Measurements from ENCODE around the gene TIMELESS. TPM values are rescaled to one million over a fixed set of nuclear protein-coding genes. Genes with fewer than 3 reads are reported as not detected.
A peak's percentile ranks its signal among the peaks of the same experiment; 100 is the strongest.
"Not testable (repeated sequence)": the region's sequence is repeated elsewhere in the genome, so short reads cannot be mapped to it uniquely, and the experiment has no call there.

Gene TIMELESS
- total RNA-seq, 1 donor from 2014 or later, result 2.9 TPM

DNA sequence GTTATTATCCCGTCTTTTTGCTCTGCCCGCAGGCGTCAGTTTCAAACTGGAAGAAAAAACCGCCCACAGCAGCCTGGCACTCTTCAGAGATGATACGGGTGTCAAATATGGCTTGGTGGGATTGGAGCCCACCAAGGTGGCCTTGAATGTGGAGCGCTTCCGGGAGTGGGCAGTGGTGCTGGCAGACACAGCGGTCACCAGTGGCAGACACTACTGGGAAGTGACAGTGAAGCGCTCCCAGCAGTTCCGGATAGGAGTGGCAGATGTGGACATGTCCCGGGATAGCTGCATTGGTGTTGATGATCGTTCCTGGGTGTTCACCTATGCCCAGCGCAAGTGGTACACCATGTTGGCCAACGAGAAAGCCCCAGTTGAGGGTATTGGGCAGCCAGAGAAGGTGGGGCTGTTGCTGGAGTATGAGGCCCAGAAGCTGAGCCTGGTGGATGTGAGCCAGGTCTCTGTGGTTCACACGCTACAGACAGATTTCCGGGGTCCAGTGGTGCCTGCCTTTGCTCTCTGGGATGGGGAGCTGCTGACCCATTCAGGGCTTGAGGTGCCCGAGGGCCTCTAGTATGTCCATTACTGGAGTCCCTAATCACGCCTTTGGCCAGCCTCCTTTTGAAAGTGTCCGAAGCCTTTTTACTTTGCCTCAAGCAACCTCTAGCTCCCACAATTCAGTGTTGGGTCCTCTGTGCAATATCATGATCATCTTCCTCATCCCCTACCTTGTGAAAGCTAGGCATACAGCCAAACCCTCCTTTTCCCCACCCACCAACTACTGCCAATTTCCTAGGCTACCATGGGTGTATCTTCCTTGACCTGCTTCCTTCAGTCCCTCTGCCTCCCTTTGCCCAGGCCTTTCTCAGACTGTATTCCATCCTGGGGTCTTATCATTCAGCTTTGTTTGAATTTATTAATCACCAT lies 20.0 kb upstream of the TIMELESS start:
- DNase-seq (ENCODE audit: low spot score in 2 of 2), result peak in 1 of 2 donors; percentile 22
- no peak for FAIRE-seq

DNA sequence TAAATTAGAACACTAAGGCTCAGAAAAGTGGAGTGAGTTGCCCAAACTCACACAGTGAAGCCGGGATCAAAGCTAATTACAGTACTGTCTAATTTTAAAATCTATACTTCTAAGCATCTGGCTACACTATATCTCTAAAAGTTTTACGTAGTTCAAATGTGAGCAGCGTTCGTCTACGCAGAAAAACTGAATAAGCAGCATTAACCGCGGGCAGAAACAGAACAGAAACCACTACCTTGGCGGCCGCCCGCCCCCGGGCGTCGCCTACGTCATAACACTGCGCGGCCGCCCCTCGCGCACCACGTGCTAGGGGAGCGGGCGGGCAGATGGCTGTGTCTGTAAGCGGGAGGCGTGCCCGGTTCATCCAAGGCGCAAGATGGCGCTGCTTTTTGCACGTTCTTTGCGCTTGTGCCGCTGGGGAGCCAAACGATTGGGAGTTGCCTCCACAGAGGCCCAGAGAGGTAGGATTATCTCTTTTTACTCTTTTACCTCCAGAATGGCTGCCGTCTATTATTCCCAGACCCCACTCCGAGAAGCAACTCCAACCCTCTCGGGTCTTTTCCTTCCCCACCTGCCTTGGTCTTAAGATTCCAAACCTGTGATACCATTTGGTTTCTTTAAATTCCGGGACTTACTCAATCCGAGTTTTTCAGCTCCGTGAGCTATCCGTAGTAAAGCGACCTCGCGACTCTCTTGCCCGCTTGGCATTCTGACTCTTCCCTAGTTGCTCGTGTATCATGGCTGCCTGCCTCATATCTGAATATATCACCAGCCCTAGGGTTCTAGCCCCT lies 19.2 kb upstream of the TIMELESS start, which contains the start of gene SPRYD4:
Gene SPRYD4 (plus strand): TSS at position 363 of the 791 bp plus-strand sequence. CDS start 14 bp downstream, at position 377.
- DNase-seq (ENCODE audit: low spot score in 2 of 2) (peak; percentile 82 to 92), FAIRE-seq (no peak)

DNA sequence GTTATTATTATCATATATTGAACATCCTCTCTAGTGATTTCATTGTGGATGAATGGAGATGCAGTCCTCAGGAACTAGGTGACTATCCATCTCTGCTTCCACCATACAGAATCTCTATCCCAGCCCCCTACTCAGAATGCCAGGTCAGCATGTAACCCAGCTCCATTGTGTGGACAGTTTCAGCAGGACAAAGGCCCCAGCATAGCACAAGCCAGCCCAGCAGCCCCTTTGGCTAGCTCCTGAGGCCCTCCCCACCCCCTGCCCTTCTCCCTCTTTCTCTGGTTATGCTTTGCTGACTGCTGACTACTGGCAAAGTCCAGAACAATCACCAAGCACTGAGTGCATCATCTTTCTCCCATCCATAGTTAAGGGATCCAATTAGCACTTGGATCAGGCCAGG lies 13.3 kb upstream of the TIMELESS start:
- no peak for FAIRE-seq
- DNase-seq (ENCODE audit: low spot score in 2 of 2), result no peak

DNA sequence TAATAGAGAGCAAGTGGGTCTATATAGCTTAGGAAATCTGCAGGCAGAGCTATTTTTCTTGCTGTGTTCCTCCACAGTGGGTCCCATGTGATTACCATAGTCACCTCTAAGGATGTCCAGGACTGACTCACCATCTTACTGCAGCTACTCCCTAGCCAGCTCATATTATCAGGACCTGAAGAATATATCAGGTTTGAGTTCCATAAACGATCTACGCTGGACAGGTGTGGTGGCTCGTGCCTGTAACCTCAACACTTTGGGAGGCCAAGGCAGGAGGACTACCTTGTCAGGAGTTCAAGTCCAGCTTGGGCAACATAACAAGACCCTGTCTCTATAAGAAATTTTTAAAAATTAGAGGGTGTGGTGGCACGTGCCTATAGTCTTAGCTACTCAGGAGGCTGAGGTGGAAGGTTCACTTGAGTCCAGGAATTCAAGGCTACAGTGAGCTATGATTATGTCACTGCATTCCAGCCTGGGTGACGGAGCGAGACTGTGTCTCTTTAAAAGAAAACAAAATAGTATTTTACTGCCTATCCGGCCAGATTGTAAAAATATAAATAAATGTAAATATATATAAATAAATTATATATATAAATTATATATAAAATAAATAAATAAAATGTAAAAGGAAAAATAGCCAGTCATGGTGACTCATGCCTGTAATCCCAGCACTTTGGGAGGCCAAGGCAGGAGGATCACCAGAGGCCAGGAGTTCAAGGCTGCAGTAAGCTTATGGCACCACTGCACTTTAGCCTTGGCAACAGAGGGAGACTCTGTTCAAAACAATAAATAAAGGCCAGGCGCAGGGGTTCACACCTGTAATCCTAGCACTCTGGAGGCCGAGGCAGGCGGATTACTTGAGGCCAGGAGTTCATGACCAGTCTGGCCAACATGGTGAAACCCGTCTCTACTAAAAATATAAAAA lies 12.3 kb upstream of the TIMELESS start:
- no peak for DNase-seq (ENCODE audit: low spot score in 2 of 2)
- FAIRE-seq, result no peak

DNA sequence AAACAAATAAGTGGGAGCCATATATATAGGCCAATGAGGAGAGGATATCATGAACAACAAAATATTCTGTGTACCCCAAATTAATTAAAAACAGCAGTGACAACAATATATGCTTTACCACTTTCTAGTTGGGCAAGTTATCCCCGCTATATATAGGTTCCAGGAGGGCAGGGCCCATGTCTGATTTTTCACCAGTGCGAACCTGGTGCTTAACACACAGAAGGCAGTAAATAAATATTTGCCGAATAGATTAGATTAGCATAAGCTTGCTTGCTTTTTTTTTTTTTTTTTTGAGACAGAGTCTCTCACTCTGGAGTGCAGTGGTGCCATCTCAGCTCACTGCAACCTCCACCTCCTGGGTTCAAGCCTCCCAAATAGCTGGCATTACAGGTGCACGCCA lies 8.6 kb upstream of the TIMELESS start:
- FAIRE-seq, result no peak
- DNase-seq (ENCODE audit: low spot score in 2 of 2), result no peak

DNA sequence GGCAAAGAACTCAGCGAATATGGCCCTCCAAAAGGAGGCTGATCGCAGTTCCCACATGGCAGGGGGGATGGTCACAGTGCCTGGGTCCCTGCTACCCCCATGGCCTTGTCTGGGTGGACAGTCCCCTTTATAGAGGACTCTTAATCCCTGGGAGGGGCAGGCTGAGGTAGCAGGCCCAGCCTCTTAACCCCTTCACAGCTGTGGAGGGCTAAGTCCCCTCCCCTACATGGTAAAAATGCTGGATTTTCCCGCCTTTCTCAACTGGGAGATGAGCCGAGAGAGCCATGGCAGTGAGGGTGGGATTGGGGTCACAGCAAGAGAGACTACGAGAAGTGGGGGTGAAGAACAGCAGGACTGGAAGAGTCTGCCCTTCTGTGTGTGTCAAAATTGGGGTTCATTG lies 5.3 kb upstream of the TIMELESS start, which contains the start of gene MIP:
Gene MIP (minus strand): TSS at position 101 of the 400 bp plus-strand sequence. CDS start 44 bp downstream, at position 57.
- DNase-seq (ENCODE audit: low spot score in 2 of 2) (no peak), FAIRE-seq (no peak)

DNA sequence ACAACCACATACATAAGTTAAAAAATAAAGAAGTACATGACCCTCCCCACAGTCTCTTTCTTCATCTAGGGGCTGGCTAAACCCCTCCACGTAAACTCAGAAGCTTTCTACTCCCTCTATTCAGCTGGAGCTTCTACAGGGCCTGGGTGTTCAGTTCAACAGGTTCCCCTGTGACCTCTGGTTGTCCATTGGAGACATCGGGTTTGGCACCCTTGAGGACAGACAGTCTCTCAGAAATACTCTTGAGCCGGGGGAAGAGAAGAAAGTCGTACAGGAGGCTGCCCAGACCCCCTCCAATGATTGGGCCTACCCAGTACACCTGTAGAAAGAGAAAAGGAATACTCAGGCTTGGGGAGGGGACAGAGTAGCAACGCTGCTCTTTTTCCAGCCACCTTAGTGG lies 1.9 kb upstream of the TIMELESS start:
- DNase-seq (ENCODE audit: low spot score in 2 of 2) (no peak), FAIRE-seq (no peak)

DNA sequence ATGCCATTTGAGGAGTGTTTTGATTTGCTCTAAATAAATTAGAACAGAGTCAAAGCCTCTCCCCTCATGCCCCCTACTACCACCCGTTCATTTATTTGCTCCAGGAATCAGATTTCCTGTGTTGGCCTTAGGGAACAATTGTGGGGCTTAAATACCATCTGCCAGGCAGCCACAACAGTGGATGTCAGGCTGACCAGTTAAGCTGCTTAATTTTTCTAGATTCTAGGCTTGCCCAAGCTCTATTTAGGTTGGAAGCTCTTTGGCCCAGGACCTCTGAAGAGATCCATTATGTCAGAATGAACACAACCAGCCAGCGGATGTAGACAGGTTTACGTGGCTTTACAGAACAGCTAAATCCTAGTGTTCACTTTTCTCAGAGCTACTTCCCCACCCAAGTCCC lies 1.0 kb upstream of the TIMELESS start:
- FAIRE-seq (no peak), DNase-seq (ENCODE audit: low spot score in 2 of 2) (no peak)

DNA sequence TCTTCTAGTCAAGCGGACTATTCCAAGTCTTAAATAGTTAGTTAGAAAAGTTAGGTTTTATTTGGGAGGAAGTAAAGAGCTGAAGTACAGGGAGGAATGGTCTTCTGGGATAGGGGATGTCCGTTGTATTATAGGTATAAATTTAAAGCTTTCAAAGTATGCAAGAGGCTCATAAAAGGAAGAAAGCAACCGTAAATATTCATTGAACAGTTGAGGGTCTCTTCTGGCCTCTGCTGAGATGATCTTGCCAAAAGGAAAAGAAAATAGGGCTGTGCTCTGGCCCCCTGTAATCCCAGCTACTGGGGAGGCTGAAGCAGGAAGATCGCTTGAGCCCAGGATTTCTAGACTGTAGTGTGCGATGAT lies 377 bp upstream of the TIMELESS start:
- FAIRE-seq, result no peak
- DNase-seq (ENCODE audit: low spot score in 2 of 2), result no peak

DNA sequence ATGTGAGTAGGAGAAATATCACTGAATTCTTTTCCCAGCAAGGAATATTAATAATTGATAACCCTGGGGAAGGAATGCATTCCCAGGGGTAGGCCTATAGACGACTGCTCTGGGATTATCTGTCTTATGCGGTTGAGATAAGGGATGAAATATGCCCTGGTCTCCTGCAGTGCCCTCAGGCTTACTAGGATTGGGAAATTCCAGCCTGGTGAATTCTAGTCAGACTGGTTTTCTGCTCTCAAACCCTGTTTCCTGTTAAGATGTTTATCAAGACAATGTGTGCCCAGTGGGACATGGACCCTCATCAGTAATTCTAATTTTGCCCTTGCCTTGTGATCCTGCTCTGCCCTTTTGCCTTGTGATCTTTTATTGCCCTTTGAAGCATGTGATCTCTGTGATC lies 6.0 kb downstream of the TIMELESS start:
- not testable (repeated sequence) for FAIRE-seq; DNase-seq (ENCODE audit: low spot score in 2 of 2)

DNA sequence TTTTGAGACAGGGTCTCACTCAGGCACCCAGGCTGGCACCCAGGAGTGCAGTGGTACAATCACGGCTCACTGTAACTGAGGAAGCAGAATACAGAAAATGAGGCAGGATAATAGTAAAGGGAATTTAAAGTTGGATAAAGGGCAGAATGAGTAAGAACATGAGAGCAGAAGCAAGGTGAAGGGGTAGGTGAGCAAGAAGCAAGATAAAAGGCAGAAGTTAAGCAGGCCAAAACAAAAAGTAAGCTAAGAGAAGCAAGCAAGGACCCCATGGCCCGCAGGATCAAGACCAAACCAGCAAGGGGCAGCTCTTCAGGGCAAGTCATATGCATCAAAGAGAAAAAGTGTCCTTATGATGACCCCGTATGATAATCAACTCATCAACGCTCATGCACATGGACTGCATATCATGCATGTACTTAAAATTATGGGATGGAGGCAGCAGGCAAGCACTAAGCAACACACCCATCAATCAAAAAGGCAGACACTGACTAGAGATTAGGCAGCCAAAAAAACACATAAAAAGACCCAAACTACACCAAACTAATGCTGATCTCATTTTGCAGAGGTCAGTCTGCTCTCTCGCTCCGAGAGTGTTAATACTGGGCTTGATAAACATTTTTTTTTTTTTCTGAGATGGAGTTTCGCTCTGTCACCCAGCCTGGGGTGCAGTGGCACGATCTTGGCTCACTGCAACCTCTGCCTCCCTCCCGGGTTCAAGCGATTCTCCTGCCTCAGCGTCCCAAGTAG lies 11.6 kb downstream of the TIMELESS start:
- DNase-seq (ENCODE audit: low spot score in 2 of 2), result no peak
- no peak for FAIRE-seq

DNA sequence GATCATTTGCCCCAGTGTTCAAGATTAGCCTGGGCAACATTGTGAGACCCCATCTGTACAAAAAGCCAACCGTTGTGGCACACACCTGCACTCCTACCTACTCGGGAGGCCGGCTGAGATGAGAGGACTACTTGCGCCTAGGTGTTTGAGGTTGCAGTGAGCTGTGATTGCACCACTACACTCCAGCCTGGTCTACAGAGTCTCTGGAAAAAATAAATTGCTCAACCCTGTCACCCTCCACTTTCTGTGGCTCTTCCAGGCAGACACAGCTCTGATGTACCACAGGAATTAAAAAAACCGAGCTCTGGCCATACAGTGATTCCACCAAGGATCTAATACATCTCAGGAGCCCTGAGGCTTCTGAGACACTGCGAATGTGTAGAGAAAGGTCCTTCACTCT lies 14.4 kb downstream of the TIMELESS start:
- no peak for FAIRE-seq
- DNase-seq (ENCODE audit: low spot score in 2 of 2), result no peak

DNA sequence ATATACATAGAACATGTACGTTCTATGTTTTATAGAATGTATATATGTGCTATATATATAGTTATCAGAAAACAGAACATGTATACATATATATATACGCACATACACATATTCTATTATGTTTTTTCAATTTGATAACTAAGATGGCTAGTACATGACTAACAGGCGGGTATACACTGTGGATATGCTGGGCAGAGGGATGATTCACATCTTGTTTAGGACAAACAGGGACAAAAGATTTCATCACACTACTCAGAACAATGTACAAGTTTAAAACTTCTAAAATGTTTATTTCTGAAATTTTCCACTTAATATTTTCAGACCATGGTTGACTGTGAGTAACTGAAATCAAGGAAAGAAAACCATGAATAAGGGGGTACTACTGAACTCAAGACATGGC lies 17.4 kb downstream of the TIMELESS start:
- no peak for FAIRE-seq
- DNase-seq (ENCODE audit: low spot score in 2 of 2), result no peak

DNA sequence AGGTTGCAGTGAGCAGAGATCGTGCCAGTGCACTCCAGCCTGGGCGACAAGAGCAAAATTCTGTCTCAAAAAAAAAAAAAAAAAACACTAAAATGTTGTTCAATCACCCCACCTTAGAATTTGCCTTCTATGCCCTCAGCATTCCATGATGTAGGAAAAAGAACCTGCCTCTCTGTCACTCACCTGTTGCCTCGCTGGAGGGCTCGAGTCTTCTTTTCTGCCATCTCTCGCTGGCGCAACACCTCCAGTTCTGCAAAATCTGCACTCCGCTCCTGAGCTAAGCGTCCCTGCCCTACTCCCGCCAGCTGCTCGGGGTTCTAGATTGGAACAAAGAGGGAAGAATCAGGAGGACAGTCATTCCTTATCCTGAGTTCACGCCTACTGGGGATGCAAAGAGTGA lies 17.9 kb downstream of the TIMELESS start:
- FAIRE-seq, result no peak
- DNase-seq (ENCODE audit: low spot score in 2 of 2), result no peak

DNA sequence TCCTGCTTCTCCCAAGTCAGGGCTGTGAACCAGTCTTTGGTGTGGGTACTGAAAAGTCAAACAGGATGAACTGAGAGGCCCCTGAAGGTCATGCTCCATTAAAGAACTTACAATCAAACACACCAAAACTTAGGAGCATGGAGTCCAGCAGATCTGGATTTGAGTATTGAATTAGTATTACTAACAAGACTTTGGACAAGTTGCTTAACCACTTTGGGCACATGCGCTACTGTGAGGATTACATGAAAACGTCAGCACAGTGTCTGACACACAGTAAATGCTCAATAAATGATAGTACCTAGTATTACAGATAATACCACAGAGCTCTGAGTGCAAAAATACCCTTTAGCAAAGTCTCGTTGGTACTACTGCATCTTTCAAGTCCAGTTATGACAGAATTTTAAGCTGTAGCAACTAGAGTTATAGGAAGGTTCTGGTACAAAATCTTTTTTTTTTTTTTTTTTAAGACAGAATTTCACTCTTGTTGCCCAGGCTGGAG lies 23.2 kb downstream of the TIMELESS start:
- DNase-seq (ENCODE audit: low spot score in 2 of 2), result no peak
- no peak for FAIRE-seq

DNA sequence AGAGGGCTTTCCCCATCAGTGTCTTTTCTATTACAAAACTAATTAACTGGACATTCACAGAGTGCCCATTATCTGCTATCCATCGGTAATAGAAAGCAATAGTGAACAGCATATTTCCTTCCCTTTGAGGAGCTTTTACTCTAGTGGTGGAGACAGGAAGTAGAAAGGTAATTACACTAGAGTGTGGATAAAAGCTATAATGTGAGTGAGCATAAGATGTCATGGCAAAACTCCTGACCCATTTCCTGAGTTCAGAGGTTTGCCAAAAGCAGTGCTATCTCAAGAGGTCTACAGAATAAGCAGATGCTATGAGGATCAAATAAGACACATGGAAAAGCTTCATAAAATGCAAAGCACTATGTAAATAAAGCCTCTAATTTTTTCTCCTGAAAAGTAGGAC lies 24.0 kb downstream of the TIMELESS start:
- FAIRE-seq, result no peak
- no peak for DNase-seq (ENCODE audit: low spot score in 2 of 2)

DNA sequence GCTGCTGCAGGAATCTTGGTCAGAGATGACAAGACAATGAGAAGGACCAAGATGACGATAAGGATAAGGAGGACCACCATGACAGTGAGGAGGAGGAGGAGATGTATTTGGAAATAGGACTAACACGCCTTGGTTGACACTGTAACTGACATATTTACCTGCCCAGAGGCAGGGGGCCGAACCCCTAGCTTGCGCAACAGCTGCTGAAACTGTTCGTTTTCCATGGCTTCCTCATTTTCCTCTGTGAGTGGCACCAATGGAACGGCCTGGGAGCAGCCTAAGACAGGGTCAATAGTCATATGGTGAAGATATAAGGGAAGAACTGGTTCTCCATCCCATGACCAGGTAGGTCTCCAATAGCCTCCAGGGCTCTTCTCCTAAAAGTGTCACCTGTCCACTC lies 28.8 kb downstream of the TIMELESS start:
- no peak for DNase-seq (ENCODE audit: low spot score in 2 of 2)
- FAIRE-seq, result no peak

DNA sequence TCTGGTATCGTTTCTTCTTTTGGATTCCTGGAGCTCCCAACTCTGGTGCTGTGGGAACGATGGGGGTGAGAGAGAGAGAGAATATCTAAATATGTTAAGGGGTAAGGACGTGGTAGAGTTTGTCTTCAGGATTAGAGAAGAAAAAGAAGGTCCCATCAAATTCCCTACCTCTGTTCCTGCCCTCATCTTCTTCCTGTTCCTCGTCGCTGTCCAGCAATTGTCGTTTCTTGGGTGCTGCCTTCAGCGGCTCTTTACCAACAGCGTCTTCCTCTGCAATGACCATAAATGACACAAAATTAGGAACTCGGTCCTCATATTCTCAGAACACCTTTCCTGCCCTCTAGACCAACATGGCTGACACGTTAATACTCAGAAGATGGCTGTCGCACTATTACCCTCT lies 31.5 kb downstream of the TIMELESS start:
- no peak for FAIRE-seq
- DNase-seq (ENCODE audit: low spot score in 2 of 2), result no peak

DNA sequence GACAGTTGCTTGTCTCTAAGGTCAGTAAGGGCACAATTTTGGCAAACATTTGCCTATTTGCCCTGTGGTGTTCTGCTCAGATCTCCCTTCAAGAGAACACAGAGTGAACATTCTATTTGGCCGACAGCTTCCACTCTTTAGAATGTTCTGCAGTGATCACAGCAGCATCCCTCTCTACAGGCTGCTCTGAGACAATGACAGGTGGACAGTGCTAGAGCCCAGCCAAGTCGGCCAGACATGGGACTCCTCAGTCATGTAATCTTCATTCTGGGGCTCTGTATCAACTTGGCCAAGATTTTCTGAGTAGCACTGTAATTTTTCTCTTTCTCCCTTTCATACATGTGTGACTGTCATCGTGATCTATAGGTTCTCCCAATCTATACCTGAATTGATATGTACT lies 34.8 kb downstream of the TIMELESS start:
- FAIRE-seq (no peak), DNase-seq (ENCODE audit: low spot score in 2 of 2) (no peak)
